Keratinocyte (primary cell): ENCODE results near the gene PPP1R16B. TPM values are rescaled to one million over a fixed set of nuclear protein-coding genes. Genes with fewer than 3 reads are reported as not detected.

Source experiments
- DNase-seq: peaks from one replicate; pipeline ENCODE4 v3.0.0-alpha.2; 2011; ENCODE audit warnings: low read depth, missing footprints, low spot score
- FAIRE-seq: peaks from 2 replicates; lab custom pipeline; 2011; peaks lifted over from hg19 to GRCh38; lab: Jason Lieb, UNC
- H2AFZ ChIP-seq: 2 replicates; pipeline ENCODE4 v1.6.0; 2012; ENCODE audit warnings: low read length, control low read depth, inconsistent platforms; ENCODE audit not compliant: control insufficient read depth
- H3K27ac ChIP-seq: 2 replicates; pipeline ENCODE4 v1.5.1; 2011; ENCODE audit warnings: low read length; ENCODE audit not compliant: control insufficient read depth, insufficient read depth
- H3K27me3 ChIP-seq: 3 replicates; pipeline ENCODE4 v1.6.0; 2011; ENCODE audit warnings: low read length; ENCODE audit not compliant: control insufficient read depth, insufficient read depth; ENCODE audit errors: extremely low read depth
- H3K36me3 ChIP-seq, 2 experiments: 2 replicates in 1 of 2; 3 replicates in 1 of 2; pipeline ENCODE4 v1.5.1; 2011; ENCODE audit warnings: low read length in 2 of 2, mild to moderate bottlenecking in 1 of 2; ENCODE audit not compliant: control insufficient read depth in 2 of 2, insufficient read depth in 2 of 2; ENCODE audit errors: extremely low read depth in 1 of 2
- H3K4me1 ChIP-seq: 3 replicates; pipeline ENCODE4 v1.5.1; 2011; ENCODE audit warnings: low read length; ENCODE audit not compliant: control insufficient read depth, insufficient read depth; ENCODE audit errors: extremely low read depth
- H3K4me2 ChIP-seq: 3 replicates; pipeline ENCODE4 v1.6.0; 2011; ENCODE audit warnings: low read depth, low read length; ENCODE audit not compliant: control insufficient read depth, insufficient read depth; ENCODE audit errors: extremely low read depth
- H3K4me3 ChIP-seq, 3 experiments: fragments of 200-600 bp in 1 of 3; sonication (generic) in 1 of 3; 2 replicates in 2 of 3; 3 replicates in 1 of 3; pipeline ENCODE4 v1.5.1; 2011 to 2016; ENCODE audit warnings: low read length in 3 of 3, mild to moderate bottlenecking in 3 of 3, control low read depth in 2 of 3, inconsistent platforms in 1 of 3, low read depth in 1 of 3, mixed read lengths in 1 of 3, mixed run types in 1 of 3, moderate library complexity in 1 of 3; ENCODE audit not compliant: control insufficient read depth in 2 of 3, insufficient read depth in 2 of 3; ENCODE audit errors: extremely low read depth in 1 of 3
- H3K79me2 ChIP-seq: 2 replicates; pipeline ENCODE4 v1.6.0; 2012; ENCODE audit warnings: low read length; ENCODE audit not compliant: control insufficient read depth, insufficient read depth
- H3K9ac ChIP-seq: 3 replicates; pipeline ENCODE4 v1.6.0; 2011; ENCODE audit warnings: low read length; ENCODE audit not compliant: control insufficient read depth, insufficient read depth; ENCODE audit errors: extremely low read depth
- H3K9me1 ChIP-seq: 3 replicates; pipeline ENCODE4 v1.6.0; 2011; ENCODE audit warnings: low read length; ENCODE audit not compliant: control insufficient read depth, insufficient read depth; ENCODE audit errors: extremely low read depth
- H3K9me3 ChIP-seq: 2 replicates; pipeline ENCODE4 v1.5.1; 2012; ENCODE audit warnings: low read depth, low read length; ENCODE audit not compliant: control insufficient read depth
- H4K20me1 ChIP-seq: 3 replicates; pipeline ENCODE4 v1.6.0; 2011; ENCODE audit warnings: low read length; ENCODE audit not compliant: control insufficient read depth, insufficient read depth; ENCODE audit errors: extremely low read depth
- CTCF ChIP-seq, 3 experiments: IDR thresholded peaks in 1 of 3; conservative IDR thresholded peaks in 1 of 3; optimal IDR thresholded peaks in 1 of 3; 2 replicates in 2 of 3; 3 replicates in 1 of 3; pipeline versions ENCODE3 to v1.5.1; 2011; ENCODE audit warnings: low read length in 3 of 3, mild to moderate bottlenecking in 3 of 3, moderate library complexity in 2 of 3, control low read depth in 1 of 3, inconsistent platforms in 1 of 3; ENCODE audit not compliant: insufficient read depth in 2 of 3; ENCODE audit errors: extremely low read depth in 1 of 3
- EZH2 ChIP-seq: IDR thresholded peaks from one replicate; pipeline ENCODE4 v1.6.1; 2012; ENCODE audit warnings: inconsistent platforms, mild to moderate bottlenecking, low read length, moderate library complexity
- dilution Hi-C: fragments of 300-500 bp; cut with MboI; formaldehyde crosslinking; loops from one replicate; pipeline ENCODE4 v1.7.0; 2020; ENCODE audit warnings: low sequenced_read_pairs; ENCODE audit not compliant: extremely low pct_ligation_motif_present
- polyA plus RNA-seq, 5 experiments: library from polyadenylated mRNA; depleted of rRNA in 3 of 5; stranded (reverse) in 3 of 5; stranded (forward) in 1 of 5; unstranded in 1 of 5; fragments of >200 nt; gene quantifications; 1 replicate in 1 of 5; 2 replicates in 3 of 5; 3 replicates in 1 of 5; pipeline versions ENCODE4 v1.2.1 to v1.2.3, GENCODE V29; 2011 to 2012; ENCODE audit warnings: missing spikeins in 2 of 5, low read depth in 1 of 5, low replicate concordance in 1 of 5

The PPP1R16B gene
- polyA plus RNA-seq, 1 donor (not counting 4 experiments of a cell fraction or from before 2014, with no cell fraction given), result not detected

GRCh38 chr20:38759106-38759505 lies 46.4 kb upstream of the PPP1R16B start:
- dilution Hi-C loops, result no loop called here
- no peak for TF ChIP-seq CTCF (optimal IDR thresholded peaks at IDR 0.05 in 1 of 3, IDR thresholded peaks at IDR 0.05 in 1 of 3, conservative IDR thresholded peaks at IDR 0.05 in 1 of 3; ENCODE audit: extremely low read depth in 1 of 3, insufficient read depth in 2 of 3, low read length in 3 of 3)
- TF ChIP-seq EZH2, result no peak
- DNase-seq (no peak), FAIRE-seq (no peak)
- Histone ChIP-seq H3K36me3 (peaks cover 18 to 27% of the 10 kb centered on the region in 2 experiments), H3K4me3 (no peak overlapping the region), H4K20me1 (no peaks in the 10 kb centered on the region), H3K4me2 (no peak overlapping the region), H3K79me2 (no peaks in the 10 kb centered on the region), H3K9me3 (no peaks in the 10 kb centered on the region), H3K27me3 (no peaks in the 10 kb centered on the region), H3K9me1 (no peaks in the 10 kb centered on the region), H2AFZ (no peak overlapping the region), H3K4me1 (peaks cover under 1% of the 10 kb centered on the region), H3K27ac (no peak overlapping the region), H3K9ac (no peak overlapping the region)

GRCh38 chr20:38760978-38761377 lies 44.5 kb upstream of the PPP1R16B start:
- no peak overlapping the region for H3K9ac ChIP-seq
- H3K4me1 ChIP-seq, result peaks cover 14% of the 10 kb centered on the region
- H3K27me3 ChIP-seq, result no peaks in the 10 kb centered on the region
- no peaks in the 10 kb centered on the region for H3K9me3 ChIP-seq
- H2AFZ ChIP-seq, result no peak overlapping the region
- no peak overlapping the region for H3K4me3 ChIP-seq
- no peak for TF ChIP-seq EZH2
- TF ChIP-seq CTCF (optimal IDR thresholded peaks at IDR 0.05 in 1 of 3, IDR thresholded peaks at IDR 0.05 in 1 of 3, conservative IDR thresholded peaks at IDR 0.05 in 1 of 3; ENCODE audit: extremely low read depth in 1 of 3, insufficient read depth in 2 of 3, low read length in 3 of 3), result no peak
- no peaks in the 10 kb centered on the region for H3K79me2 ChIP-seq
- peaks cover 2% of the 10 kb centered on the region for H3K9me1 ChIP-seq
- DNase-seq, result no peak
- H3K4me2 ChIP-seq, result no peak overlapping the region
- H3K36me3 ChIP-seq, result peaks cover 19 to 26% of the 10 kb centered on the region in 2 experiments
- no peak overlapping the region for H3K27ac ChIP-seq
- dilution Hi-C loops, result no loop called here
- no peak for FAIRE-seq
- H4K20me1 ChIP-seq, result no peaks in the 10 kb centered on the region
